SH-SY5Y (cell line): Measurements from ENCODE around the gene CDCA7.

ENCODE experiments used
- GATA2 ChIP-seq: IDR thresholded peaks from 2 replicates; pipeline ENCODE4 v1.6.1; 2011; ENCODE audit warnings: mild to moderate bottlenecking, low read depth, low read length
- GATA3 ChIP-seq: IDR thresholded peaks from 2 replicates; pipeline ENCODE4 v1.6.1; 2011; ENCODE audit warnings: low read depth, mild to moderate bottlenecking, low read length, moderate library complexity

DNA sequence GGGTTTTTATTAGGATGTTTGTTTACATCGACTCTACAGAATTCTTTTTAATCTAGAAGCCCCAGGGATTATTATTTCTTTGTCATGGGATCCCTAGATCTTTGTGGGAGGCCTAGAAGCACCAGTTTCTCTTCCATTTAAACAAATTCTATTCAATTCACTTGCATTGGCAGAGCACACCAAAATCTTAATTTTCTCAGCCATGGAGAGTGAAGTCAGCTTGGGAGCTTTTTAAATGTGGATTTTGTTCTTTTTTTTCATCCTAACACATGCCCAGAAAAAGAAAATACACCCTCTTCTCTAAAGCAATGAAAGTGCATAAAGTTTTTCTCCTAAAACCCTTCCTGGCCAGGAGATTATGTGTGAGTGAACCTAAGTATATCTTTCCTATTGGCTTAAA lies 38.5 kb downstream of the CDCA7 start:
- TF ChIP-seq GATA2 (no peak), GATA3 (no peak)
